Activated naive CD8-positive, alpha-beta T cell treated with anti-CD3 and anti-CD28 coated beads, Interleukin-2, amount 10 ng/mL, durations not matched to agents 7 days and 5 days (primary cell): ENCODE data around the gene SETX. TPM values are rescaled to one million over a fixed set of nuclear protein-coding genes. Genes with fewer than 3 reads are reported as not detected.

Source experiments
- ATAC-seq: fragments of 150-1000 bp; cut with Tn5 transposase; one replicate; pipeline ENCODE4 v1.10.0; 2021; ENCODE audit warnings: low read depth, moderate library complexity
- POLR2A ChIA-PET: fragments of 350-600 bp; sonication (Branson Sonifier 250); formaldehyde crosslinking; loops from one replicate; lab custom pipeline; 2021; ENCODE audit warnings: antibody characterized with exemption; lab: Charles Lee
- DNase-seq: peaks from one replicate; pipeline ENCODE4 v3.0.0; 2021
- H3K27ac Mint-ChIP-seq: one replicate; pipeline ENCODE4 v1.8.0; 2022; ENCODE audit warnings: mild to moderate bottlenecking, mixed read lengths
- H3K27me3 Mint-ChIP-seq: one replicate; pipeline ENCODE4 v1.8.0; 2022; ENCODE audit warnings: mild to moderate bottlenecking, moderate library complexity, mixed read lengths
- H3K36me3 Mint-ChIP-seq: one replicate; pipeline ENCODE4 v1.8.0; 2021; ENCODE audit warnings: mild to moderate bottlenecking, mixed read lengths
- H3K4me1 Mint-ChIP-seq: one replicate; pipeline ENCODE4 v1.8.0; 2021; ENCODE audit warnings: mixed read lengths
- H3K4me3 Mint-ChIP-seq: one replicate; pipeline ENCODE4 v1.8.0; 2022; ENCODE audit warnings: mild to moderate bottlenecking, moderate library complexity, mixed read lengths
- H3K9me3 Mint-ChIP-seq: one replicate; pipeline ENCODE4 v1.8.0; 2021; ENCODE audit warnings: mixed read lengths
- total RNA-seq, 2 experiments: library from RNA; stranded (reverse); gene quantifications; one replicate each; pipeline ENCODE4 v1.2.3, GENCODE V29; 2021

The SETX gene
- total RNA-seq, 2 experiments from 2014 or later: 64.0 to 69.4 TPM

DNA sequence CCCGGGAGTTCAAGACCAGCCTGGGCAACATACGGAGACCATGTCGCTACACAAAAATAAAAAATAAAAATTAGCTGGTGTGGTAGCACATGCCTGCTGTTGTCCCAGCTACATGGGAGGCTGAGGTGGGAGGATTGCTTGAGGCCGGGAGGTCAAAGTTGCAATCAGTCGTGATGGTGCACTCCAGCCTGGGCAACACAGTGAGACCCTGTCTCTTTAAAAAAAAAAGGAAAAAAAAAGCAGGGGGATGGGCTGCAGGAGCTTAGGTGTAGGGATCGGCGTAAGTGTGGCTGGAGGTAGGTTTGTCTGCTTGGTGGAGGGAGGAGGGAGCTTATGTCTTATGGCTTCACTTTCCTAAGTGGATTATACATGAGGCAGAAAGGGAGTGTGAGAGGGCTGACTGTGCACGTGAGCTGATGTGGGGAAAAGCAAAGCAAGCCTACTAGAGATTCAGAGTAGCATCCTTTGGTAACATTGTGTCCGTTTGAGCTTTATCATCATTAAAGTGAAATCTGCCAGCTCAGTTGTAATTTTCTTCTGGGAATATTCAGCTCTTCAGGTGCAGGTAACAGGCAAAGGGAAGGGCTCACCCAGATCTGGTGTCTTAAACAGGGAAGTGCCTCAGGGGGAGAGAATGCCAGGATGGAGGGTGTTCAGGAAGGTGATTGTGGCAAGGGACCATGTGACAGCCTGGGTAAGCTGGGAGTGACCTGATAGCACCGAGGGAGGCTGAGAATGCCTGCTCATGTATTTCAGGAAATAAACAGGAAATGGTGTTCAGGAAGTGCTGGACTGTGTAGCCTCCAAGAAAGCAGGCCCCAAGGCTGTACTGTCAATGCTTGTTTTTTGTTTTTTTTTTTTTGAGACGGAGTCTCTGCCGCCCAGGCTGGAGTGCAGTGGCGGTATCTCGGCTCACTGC, 17.6 kb upstream of the SETX start:
- Mint-ChIP-seq H3K4me3 (peak overlapping the region; percentile 67), H3K4me1 (peaks cover 19% of the 10 kb centered on the region), H3K9me3 (no peaks in the 10 kb centered on the region), H3K27me3 (no peaks in the 10 kb centered on the region), H3K27ac (peak overlapping the region; percentile 88), H3K36me3 (peaks cover 20% of the 10 kb centered on the region)
- POLR2A ChIA-PET: interaction anchor here (1.0 to 1.7 kb wide), 2 partner anchors 17 to 18 kb away, joined by 4 to 14 read pairs; partner anchors contain the start of gene SETX
- DNase-seq (no peak), ATAC-seq (peak; percentile 66)

DNA sequence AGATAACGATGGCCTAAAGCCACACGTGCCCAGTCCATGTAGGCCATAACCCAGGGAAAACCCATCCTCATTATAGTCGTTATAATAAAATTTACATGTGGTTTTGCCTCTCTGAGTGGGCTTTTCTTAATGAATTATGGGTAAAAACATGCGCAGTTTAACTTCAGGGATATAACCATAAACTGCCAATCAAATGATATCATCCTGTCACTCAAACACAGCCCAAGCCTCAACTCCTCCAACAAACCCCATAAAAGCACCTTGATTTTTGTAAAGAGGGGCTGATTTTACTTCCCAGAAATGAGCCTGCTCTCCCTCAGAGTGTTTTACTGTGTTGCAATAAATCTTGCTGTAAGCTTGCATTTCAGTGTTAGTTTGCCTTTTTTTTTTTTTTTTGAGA, 15.8 kb upstream of the SETX start:
- H3K4me3 Mint-ChIP-seq: no peak overlapping the region
- ATAC-seq: no peak
- POLR2A ChIA-PET: no interaction called here
- no peaks in the 10 kb centered on the region for H3K9me3 Mint-ChIP-seq
- no peak overlapping the region for H3K27ac Mint-ChIP-seq
- H3K4me1 Mint-ChIP-seq: peaks cover 19% of the 10 kb centered on the region
- peaks cover 12% of the 10 kb centered on the region for H3K36me3 Mint-ChIP-seq
- no peaks in the 10 kb centered on the region for H3K27me3 Mint-ChIP-seq
- no peak for DNase-seq

DNA sequence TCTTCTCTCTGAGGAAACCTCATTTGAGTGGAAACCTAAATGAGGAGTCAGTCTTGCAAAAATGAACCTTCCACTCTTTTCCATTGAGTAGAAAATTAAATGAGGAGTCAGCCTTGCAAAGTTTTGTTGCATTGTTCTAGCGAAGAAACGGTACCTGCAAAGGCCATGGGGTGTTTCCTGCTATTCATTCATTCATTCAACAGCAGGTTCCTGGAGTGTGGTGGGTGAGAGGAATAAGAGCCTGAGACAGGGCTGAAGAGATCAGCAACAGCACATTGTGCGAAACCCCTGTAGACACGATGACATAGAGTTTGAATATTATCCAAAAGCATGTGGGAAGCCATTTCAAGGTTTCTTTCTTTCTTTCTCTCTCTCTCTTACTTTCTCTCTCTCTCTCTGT, 14.6 kb upstream of the SETX start:
- Mint-ChIP-seq H3K36me3 (peaks cover 5% of the 10 kb centered on the region), H3K4me1 (peaks cover 15% of the 10 kb centered on the region), H3K27ac (no peak overlapping the region), H3K27me3 (no peaks in the 10 kb centered on the region), H3K4me3 (no peak overlapping the region), H3K9me3 (no peaks in the 10 kb centered on the region)
- no peak for DNase-seq
- POLR2A ChIA-PET: no interaction called here
- ATAC-seq: no peak

DNA sequence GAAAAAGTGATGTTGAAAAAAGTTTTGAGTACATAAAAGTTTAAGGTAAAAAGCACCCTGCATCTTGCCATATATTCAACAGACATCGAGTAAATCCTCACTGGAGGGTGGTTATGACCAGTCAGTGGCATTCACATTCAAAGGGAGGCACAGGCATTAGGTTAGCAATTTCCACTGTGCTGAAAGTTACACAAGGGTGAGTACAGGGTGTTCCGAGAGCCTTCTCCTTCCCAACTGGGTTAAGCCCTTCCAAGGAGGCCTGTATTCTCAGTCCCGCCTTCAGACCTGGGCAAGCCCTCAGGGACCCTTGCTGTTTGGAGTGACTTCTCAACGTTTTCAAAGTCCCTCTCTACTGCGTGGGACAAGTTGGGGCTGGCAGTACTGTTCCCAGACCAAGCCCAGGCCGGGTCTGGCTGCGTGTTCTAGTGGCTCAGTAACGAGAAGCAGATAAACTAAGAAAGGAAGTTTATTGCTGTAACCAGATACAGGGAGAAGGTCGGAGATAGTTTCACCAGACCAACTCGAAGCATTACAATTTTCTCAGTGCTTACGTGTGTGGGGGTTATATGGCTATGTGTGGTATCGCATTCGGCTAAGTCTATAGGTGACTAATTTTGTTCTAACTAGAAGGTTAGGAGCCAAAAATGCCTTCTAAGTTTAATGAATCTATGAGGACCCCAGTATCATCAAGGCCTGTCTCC, 13.0 kb upstream of the SETX start:
- POLR2A ChIA-PET: interaction anchor here (2.2 kb wide), 1 partner anchor 13 kb away, joined by 13 read pairs; the partner anchor contains the start of gene SETX
- Mint-ChIP-seq H3K27ac (no peak overlapping the region), H3K27me3 (no peaks in the 10 kb centered on the region), H3K36me3 (peaks cover 3% of the 10 kb centered on the region), H3K4me3 (no peak overlapping the region), H3K9me3 (no peaks in the 10 kb centered on the region), H3K4me1 (peaks cover 7% of the 10 kb centered on the region)
- no peak for ATAC-seq
- no peak for DNase-seq

DNA sequence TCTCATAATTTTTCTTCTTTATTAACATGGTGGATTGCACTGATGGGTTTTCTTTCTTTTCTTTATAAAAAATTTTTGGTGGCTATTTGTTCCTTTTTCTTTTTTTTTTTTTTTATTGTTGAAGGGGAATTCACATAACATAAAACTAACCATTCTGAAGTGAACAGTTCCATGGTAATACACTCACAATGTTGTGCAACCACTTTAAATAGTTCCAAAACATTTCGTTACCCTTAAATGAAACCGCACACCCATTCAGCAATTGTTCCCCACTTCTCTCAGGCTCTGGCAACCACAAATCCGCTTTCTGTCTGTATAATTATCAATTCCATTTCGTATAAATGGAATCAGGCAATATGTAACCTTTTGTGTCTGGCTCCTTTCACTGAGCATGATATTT, 11.7 kb upstream of the SETX start:
- ATAC-seq (no peak), DNase-seq (no peak)
- H3K4me1 Mint-ChIP-seq: no peaks in the 10 kb centered on the region
- H3K9me3 Mint-ChIP-seq: no peaks in the 10 kb centered on the region
- POLR2A ChIA-PET: no interaction called here
- H3K27ac Mint-ChIP-seq: no peak overlapping the region
- H3K4me3 Mint-ChIP-seq: no peak overlapping the region
- H3K27me3 Mint-ChIP-seq: no peaks in the 10 kb centered on the region
- H3K36me3 Mint-ChIP-seq: no peaks in the 10 kb centered on the region

DNA sequence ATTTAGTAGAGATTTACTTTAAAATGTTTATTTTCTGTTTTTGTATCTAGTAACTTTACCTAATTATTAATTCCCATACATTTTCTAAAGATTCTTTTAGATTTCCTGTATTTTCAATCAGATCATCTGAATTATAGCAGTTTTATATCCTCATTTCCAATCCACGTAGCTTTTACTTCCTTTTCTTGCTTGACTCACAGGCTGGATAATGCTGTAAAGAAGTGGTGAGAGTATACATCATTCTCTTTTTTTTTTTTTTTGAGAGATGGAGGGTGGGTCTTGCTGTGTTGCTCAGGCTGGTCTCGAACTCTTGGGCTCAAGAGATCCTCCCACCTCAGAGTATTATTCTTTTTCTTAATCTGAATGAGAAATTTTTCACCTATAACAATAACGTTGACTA, 11.2 kb upstream of the SETX start:
- POLR2A ChIA-PET: interaction anchor here (0.8 kb wide), 1 partner anchor 11 kb away, joined by 5 read pairs; the partner anchor contains the start of gene SETX
- no peaks in the 10 kb centered on the region for H3K27me3 Mint-ChIP-seq
- no peaks in the 10 kb centered on the region for H3K4me1 Mint-ChIP-seq
- no peak for DNase-seq
- H3K36me3 Mint-ChIP-seq: no peaks in the 10 kb centered on the region
- H3K9me3 Mint-ChIP-seq: no peaks in the 10 kb centered on the region
- no peak for ATAC-seq
- no peak overlapping the region for H3K4me3 Mint-ChIP-seq
- no peak overlapping the region for H3K27ac Mint-ChIP-seq

DNA sequence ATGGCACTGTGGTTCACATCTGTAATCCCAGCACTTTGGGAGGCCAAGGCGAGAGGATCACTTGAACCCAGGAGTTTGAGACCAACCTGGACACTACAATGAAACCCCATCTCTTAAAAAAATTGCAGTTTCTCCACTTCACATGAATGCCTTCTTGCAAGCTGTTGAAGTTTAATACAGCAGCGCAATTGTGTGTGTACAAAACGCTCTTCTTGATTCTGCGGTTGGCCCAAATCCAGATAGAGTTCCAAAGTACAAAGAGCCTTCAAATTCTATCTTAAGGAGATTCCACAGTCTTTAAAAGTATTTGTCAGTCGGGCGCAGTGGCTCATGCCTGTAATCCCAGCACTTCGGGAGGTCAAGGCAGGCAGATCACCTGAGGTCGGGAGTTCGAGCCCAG, 9.3 kb upstream of the SETX start:
- H3K4me1 Mint-ChIP-seq: no peaks in the 10 kb centered on the region

DNA sequence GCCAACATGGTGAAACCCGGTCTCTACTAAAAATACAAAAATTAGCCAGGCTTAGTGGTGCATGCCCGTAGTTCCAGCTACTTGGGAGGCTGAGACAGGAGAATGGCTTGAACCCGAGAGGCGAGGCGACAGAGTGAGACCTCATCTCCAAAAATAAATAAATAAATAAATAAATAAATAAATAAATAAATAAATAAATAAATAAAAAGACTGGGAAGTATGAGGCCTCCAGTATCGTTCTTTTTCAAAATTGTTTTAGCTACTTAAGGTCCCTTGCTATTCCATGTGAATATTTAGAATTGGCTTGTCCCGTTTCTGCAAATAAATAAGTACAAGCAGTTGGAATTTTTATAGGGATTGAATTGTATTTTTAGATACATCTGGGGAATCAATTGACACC, 3.0 kb upstream of the SETX start:
- DNase-seq (no peak), ATAC-seq (no peak)
- Mint-ChIP-seq H3K4me3 (no peak overlapping the region), H3K27me3 (peaks cover 2% of the 10 kb centered on the region), H3K27ac (no peak overlapping the region), H3K36me3 (peaks cover 13% of the 10 kb centered on the region), H3K9me3 (no peaks in the 10 kb centered on the region), H3K4me1 (peaks cover 14% of the 10 kb centered on the region)
- POLR2A ChIA-PET: no interaction called here

More for the DNA sequence above, 9.3 kb upstream of the SETX start:
- Mint-ChIP-seq H3K27ac (no peak overlapping the region), H3K4me3 (no peak overlapping the region), H3K36me3 (no peaks in the 10 kb centered on the region), H3K9me3 (no peaks in the 10 kb centered on the region), H3K27me3 (no peaks in the 10 kb centered on the region)
- POLR2A ChIA-PET: no interaction called here
- DNase-seq (no peak), ATAC-seq (no peak)

DNA sequence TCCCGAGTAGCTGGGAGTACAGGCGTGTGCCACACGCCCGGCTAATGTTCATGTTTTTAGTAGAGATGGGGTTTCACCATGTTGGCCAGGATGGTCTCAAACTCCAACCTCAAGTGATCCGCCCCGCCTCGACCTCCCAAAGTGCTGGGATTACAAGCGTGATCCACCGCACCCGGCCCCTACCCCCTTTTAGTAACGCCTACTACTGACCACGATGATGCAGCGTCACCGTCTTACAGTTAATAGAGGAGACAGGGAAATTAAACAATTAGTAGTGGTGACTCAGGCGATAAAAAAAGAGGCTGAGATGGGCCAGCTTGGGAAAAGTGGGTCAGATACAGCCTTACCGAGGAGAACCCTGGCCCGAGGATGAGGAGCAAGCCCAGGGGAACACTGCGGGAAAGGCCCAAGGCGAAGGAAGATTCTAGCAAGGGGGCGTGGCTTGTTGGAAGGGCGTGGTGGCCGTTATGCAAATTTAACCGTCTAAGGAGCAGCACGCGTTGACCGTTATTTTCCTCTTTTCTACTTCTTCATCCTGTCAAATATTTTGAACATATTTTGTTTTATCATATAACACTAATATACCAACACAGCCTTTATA, 1.6 kb upstream of the SETX start:
- no peaks in the 10 kb centered on the region for H3K9me3 Mint-ChIP-seq
- no peak for ATAC-seq
- no peak for DNase-seq
- POLR2A ChIA-PET: no interaction called here
- peaks cover 26% of the 10 kb centered on the region for H3K4me1 Mint-ChIP-seq
- H3K27ac Mint-ChIP-seq: no peak overlapping the region
- peaks cover 20% of the 10 kb centered on the region for H3K36me3 Mint-ChIP-seq
- H3K27me3 Mint-ChIP-seq: peaks cover 2% of the 10 kb centered on the region
- peak overlapping the region; percentile 31 for H3K4me3 Mint-ChIP-seq

DNA sequence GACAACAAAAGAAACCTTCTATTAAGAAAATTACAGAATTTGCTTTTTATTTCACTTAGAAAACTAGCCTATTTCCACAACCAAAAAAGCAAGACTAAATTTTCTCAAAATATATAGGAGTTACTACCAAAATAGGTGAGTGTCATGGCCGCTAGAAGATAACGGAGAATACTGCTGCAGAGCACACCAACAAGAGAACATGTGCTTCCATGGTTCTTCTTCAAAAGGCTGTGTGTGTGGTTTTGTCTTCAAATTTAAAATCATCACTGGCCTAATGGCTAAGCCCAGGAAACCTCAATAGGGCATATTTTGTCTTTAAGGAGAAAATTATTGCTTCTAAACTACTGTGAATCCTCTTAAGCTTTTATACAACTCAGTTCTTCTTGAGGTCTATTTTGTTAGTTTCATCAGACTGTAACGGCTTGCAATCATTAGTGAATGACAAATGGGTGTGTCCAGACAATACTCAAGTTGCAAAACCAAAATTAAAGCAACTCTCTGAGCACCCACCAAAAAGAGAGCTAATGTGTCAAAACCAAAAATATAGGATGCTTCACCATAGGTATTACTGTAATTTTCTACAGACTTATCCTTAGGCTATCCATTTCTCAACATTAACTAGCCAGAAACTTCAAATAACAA, 3.3 kb downstream of the SETX start:
- H3K27me3 Mint-ChIP-seq: no peaks in the 10 kb centered on the region
- H3K9me3 Mint-ChIP-seq: no peaks in the 10 kb centered on the region
- H3K36me3 Mint-ChIP-seq: peaks cover 38% of the 10 kb centered on the region
- peak overlapping the region; percentile 92 for H3K4me3 Mint-ChIP-seq
- DNase-seq: no peak
- H3K27ac Mint-ChIP-seq: peak overlapping the region; percentile 72
- POLR2A ChIA-PET: interaction anchor here (1.2 to 3.5 kb wide), 4 partner anchors 52 to 619 kb away, joined by 3 to 12 read pairs (median 6); no protein-coding TSS in a partner anchor
- peaks cover 37% of the 10 kb centered on the region for H3K4me1 Mint-ChIP-seq
- no peak for ATAC-seq

DNA sequence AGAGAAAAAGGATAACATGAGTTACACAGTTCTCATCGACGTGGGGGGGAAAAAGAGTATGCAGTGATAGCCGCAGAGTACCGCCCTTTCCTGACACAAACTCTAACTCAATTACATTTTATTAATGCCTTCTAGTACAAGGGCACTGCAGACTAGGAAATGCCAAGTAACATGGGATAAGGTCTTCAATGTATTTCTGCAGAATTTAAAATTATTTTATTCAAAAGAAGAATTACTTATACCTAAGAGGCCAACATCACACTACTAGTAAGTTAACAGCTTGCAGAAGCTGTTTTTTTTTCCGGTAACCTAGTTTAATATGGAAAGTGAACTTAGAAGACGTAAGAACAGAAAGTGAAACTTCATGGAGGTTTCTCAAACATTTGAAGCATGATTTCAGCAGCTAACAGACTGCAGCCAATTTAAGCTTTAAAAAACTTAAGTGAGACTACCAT, 3.9 kb downstream of the SETX start:
- Mint-ChIP-seq H3K27me3 (no peaks in the 10 kb centered on the region), H3K4me3 (peak overlapping the region; percentile 92), H3K36me3 (peaks cover 42% of the 10 kb centered on the region), H3K4me1 (peaks cover 41% of the 10 kb centered on the region), H3K27ac (peak overlapping the region; percentile 72), H3K9me3 (no peaks in the 10 kb centered on the region)
- peak; percentile 12 for ATAC-seq
- no peak for DNase-seq
- POLR2A ChIA-PET: interaction anchor here (0.6 to 3.5 kb wide), 6 partner anchors 53 to 619 kb away, joined by 3 to 12 read pairs (median 6); partner anchors contain the start of gene DDX31

DNA sequence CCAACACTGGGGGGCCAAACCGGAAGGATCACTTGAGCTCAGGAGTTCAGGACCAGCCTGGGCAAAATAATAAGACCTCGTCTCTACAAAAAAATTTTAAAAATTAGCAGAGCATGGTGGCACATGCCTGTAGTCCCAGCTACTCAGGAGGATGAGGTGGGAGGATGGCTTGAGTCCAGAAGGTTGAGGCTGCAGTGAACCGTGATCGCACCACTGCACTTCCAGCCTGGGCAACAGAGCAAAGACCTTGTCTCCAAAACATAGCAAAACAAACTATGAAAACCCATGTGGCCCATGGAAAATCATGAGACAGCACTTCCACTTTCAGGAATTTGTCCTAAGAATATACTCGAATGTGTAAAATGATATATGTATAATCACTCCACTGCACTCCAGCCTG, 6.1 kb downstream of the SETX start:
- Mint-ChIP-seq H3K36me3 (peaks cover 45% of the 10 kb centered on the region), H3K9me3 (no peaks in the 10 kb centered on the region), H3K4me1 (peaks cover 41% of the 10 kb centered on the region), H3K27ac (peak overlapping the region; percentile 22), H3K4me3 (no peak overlapping the region), H3K27me3 (no peaks in the 10 kb centered on the region)
- ATAC-seq (no peak), DNase-seq (no peak)
- POLR2A ChIA-PET: no interaction called here

DNA sequence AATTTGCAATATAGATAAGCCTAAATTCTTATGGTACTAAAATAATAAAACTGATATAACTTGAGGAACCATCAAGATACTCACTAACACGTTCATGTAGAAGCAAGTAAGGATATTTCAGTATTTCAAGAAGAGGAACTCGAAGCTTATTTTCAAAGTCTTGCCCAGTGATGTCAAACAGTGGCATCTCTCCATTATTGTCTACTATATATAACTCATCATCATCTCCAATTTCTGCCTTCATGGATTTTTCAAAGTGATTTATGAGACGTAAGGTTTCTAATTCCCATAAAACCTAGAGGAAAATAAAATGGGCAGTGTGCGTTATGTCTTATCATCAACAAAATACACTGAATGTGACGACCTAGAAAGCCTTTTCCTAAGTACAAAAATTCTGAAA, 8.6 kb downstream of the SETX start:
- Mint-ChIP-seq H3K27ac (no peak overlapping the region), H3K4me1 (peaks cover 21% of the 10 kb centered on the region), H3K9me3 (no peaks in the 10 kb centered on the region), H3K36me3 (peaks cover 42% of the 10 kb centered on the region), H3K27me3 (no peaks in the 10 kb centered on the region), H3K4me3 (no peak overlapping the region)
- ATAC-seq (no peak), DNase-seq (no peak)
- POLR2A ChIA-PET: interaction anchor here (1.1 kb wide), 1 partner anchor 8 kb away, joined by 4 read pairs; the partner anchor contains the start of gene SETX
